K562 (cell line): Measurements from ENCODE around the gene ARID4B. TPM values are rescaled to one million over a fixed set of nuclear protein-coding genes. Genes with fewer than 3 reads are reported as not detected.

Experiments used
- CBX1 ChIP-seq: sonication (generic); IDR thresholded peaks from 2 replicates; pipeline ENCODE4 v1.6.1; 2016; ENCODE audit warnings: antibody characterized with exemption, low read depth, mild to moderate bottlenecking
- HCFC1 ChIP-seq: IDR thresholded peaks from 2 replicates; pipeline ENCODE4 v1.6.1; 2012; ENCODE audit warnings: low read depth, low read length, improper control_type of control experiment
- HDAC2 ChIP-seq: fragments of 450-650 bp; IDR thresholded peaks from 2 replicates; pipeline ENCODE4 v1.6.1; 2016; ENCODE audit warnings: mild to moderate bottlenecking
- LARP7 ChIP-seq: fragments of 450-650 bp; IDR thresholded peaks from 2 replicates; pipeline ENCODE4 v1.6.1; 2016
- NR2C1 ChIP-seq, 2 experiments: fragments of 450-650 bp; IDR thresholded peaks; 2 replicates each; pipeline ENCODE4 v1.6.1; 2017; ENCODE audit warnings: mild to moderate bottlenecking in 2 of 2, antibody characterized with exemption in 1 of 2, inconsistent platforms in 1 of 2, missing compliant biosample characterization in 1 of 2, missing genetic modification characterization in 1 of 2
- NRF1 ChIP-seq, 2 experiments: fragments of 450-650 bp; IDR thresholded peaks in 1 of 2; conservative IDR thresholded peaks in 1 of 2; 2 replicates each; pipeline ENCODE4 v1.6.1; 2014; ENCODE audit warnings: mild to moderate bottlenecking in 2 of 2
- SAFB2 ChIP-seq: fragments of 200-400 bp; formaldehyde crosslinking; IDR thresholded peaks from 2 replicates; pipeline ENCODE4 v1.6.1; 2018; ENCODE audit warnings: borderline replicate concordance, low read length, low read depth, moderate library complexity; ENCODE audit not compliant: severe bottlenecking
- TCF3 ChIP-seq: sonication (generic); formaldehyde crosslinking; IDR thresholded peaks from 2 replicates; pipeline ENCODE4 v1.4.0; 2020; ENCODE audit warnings: mild to moderate bottlenecking, missing genetic modification reagents
- WHSC1 ChIP-seq: IDR thresholded peaks from one replicate; pipeline ENCODE4 v1.6.1; 2012; ENCODE audit warnings: low read length, control low read depth, inconsistent platforms
- ZNF24 ChIP-seq: fragments of 450-650 bp; IDR thresholded peaks from 2 replicates; pipeline ENCODE4 v1.6.1; 2016
- ZNF695 ChIP-seq: fragments of 450-650 bp; formaldehyde crosslinking; IDR thresholded peaks from 2 replicates; pipeline ENCODE4 v1.4.0; 2020; ENCODE audit warnings: mild to moderate bottlenecking, moderate library complexity
- polyA plus RNA-seq, 8 experiments: library from polyadenylated mRNA; depleted of rRNA in 4 of 8; stranded (reverse) in 5 of 8; unstranded in 3 of 8; fragments of >200 nt; fragmentation: Nextera tagmentation in 2 of 8; fragmentation: Illumina TruSeq in 1 of 8; extraction: Ambion mirVana in 2 of 8; extraction: Trizol in 1 of 8; gene quantifications; 2 replicates each; pipeline versions ENCODE4 v1.2.1 to v1.2.3, GENCODE V29; 2011 to 2014; ENCODE audit warnings: inconsistent platforms in 1 of 8, missing spikeins in 1 of 8
- total RNA-seq, 7 experiments: library from RNA; depleted of rRNA in 6 of 7; stranded (reverse); fragments of >200 nt in 6 of 7; fragmentation: Illumina TruSeq in 2 of 7; extraction: Trizol in 2 of 7; gene quantifications; 2 replicates each; pipeline versions ENCODE4 v1.2.1 to v1.2.3, GENCODE V29; 2011 to 2021; ENCODE audit warnings: low replicate concordance in 1 of 7
- TF ChIP-seq, protein P1 (sequence below), 3 experiments: IDR thresholded peaks in 2 of 3; conservative IDR thresholded peaks in 1 of 3; 2 replicates each; pipeline ENCODE4 v1.5.1; 2011 to 2012; ENCODE audit warnings: low read length in 3 of 3, mild to moderate bottlenecking in 3 of 3, control low read depth in 2 of 3, improper control_type of control experiment in 1 of 3, inconsistent platforms in 1 of 3, low read depth in 1 of 3, mixed read lengths in 1 of 3, moderate library complexity in 1 of 3; ENCODE audit not compliant: insufficient read depth in 2 of 3
- TF ChIP-seq, protein P2 (sequence below), 2 experiments: fragments of 150-350 bp in 1 of 2; IDR thresholded peaks; 2 replicates each; pipeline ENCODE4 v1.6.1; 2012 to 2016; ENCODE audit warnings: low read depth in 2 of 2, low read length in 2 of 2, mild to moderate bottlenecking in 1 of 2, moderate library complexity in 1 of 2
- TF ChIP-seq, protein P3 (sequence below): fragments of 450-650 bp; IDR thresholded peaks from 2 replicates; pipeline ENCODE4 v1.6.1; 2017; ENCODE audit warnings: antibody characterized with exemption, mild to moderate bottlenecking
- TF ChIP-seq, protein P4 (sequence below): fragments of 450-650 bp; IDR thresholded peaks from 2 replicates; pipeline ENCODE4 v1.6.1; 2016; ENCODE audit warnings: antibody characterized with exemption
- TF ChIP-seq, protein P5 (sequence below): fragments of 200-800 bp; sonication (Bioruptor generic); IDR thresholded peaks from 2 replicates; pipeline ENCODE4 v1.6.1; 2017; ENCODE audit warnings: missing genetic modification characterization, missing compliant biosample characterization

ARID4B gene
- total and polyA plus RNA-seq, 9 of the 15 experiments (the other 6 are each of a cell fraction or from before 2014, with no cell fraction given): 8.4 to 38.9 (median 18.5) TPM

DNA sequence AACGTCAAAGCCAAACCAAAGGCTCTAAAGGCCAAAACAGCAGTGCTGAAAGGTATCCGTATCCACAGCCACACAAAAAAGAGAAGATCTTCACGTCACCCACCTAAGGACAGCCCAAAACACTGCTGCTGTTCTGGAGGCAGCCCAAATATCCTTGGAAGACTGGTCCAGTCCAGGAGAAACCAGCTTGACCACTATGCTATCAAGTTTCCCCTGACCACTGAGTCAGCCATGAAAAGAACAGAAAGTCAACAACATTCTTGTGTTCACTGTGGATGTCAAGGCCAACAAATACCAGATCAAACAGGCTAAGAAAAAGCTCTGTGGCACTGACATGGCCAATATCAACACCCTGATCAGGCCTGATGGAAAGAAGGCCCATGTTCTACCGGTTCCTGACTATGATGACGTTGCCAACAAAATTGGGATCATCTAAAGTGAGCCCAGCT is 32.1 kb downstream of the ARID4B start (continued):
- TF ChIP-seq, protein P1, sequence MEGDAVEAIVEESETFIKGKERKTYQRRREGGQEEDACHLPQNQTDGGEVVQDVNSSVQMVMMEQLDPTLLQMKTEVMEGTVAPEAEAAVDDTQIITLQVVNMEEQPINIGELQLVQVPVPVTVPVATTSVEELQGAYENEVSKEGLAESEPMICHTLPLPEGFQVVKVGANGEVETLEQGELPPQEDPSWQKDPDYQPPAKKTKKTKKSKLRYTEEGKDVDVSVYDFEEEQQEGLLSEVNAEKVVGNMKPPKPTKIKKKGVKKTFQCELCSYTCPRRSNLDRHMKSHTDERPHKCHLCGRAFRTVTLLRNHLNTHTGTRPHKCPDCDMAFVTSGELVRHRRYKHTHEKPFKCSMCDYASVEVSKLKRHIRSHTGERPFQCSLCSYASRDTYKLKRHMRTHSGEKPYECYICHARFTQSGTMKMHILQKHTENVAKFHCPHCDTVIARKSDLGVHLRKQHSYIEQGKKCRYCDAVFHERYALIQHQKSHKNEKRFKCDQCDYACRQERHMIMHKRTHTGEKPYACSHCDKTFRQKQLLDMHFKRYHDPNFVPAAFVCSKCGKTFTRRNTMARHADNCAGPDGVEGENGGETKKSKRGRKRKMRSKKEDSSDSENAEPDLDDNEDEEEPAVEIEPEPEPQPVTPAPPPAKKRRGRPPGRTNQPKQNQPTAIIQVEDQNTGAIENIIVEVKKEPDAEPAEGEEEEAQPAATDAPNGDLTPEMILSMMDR (IDR thresholded peaks at IDR 0.05 in 2 of 3, conservative IDR thresholded peaks at IDR 0.05 in 1 of 3; ENCODE audit: insufficient read depth in 2 of 3, low read depth in 1 of 3, low read length in 3 of 3): no peak
- TF ChIP-seq LARP7 (no peak), WHSC1 (no peak), CBX1 (no peak), NRF1 (conservative IDR thresholded peaks at IDR 0.05 in 1 of 2, IDR thresholded peaks at IDR 0.05 in 1 of 2) (no peak), ZNF24 (no peak), TCF3 (peak; percentile 26; the same call in 1 of the 2 replicates), ZNF695 (CRISPR knock-in tag) (no peak), HCFC1 (no peak), HDAC2 (no peak), NR2C1 (IDR thresholded peaks at IDR 0.05) (no peak), NR2C1 (tag; IDR thresholded peaks at IDR 0.05) (no peak), SAFB2 (no peak)
- TF ChIP-seq, protein P2, sequence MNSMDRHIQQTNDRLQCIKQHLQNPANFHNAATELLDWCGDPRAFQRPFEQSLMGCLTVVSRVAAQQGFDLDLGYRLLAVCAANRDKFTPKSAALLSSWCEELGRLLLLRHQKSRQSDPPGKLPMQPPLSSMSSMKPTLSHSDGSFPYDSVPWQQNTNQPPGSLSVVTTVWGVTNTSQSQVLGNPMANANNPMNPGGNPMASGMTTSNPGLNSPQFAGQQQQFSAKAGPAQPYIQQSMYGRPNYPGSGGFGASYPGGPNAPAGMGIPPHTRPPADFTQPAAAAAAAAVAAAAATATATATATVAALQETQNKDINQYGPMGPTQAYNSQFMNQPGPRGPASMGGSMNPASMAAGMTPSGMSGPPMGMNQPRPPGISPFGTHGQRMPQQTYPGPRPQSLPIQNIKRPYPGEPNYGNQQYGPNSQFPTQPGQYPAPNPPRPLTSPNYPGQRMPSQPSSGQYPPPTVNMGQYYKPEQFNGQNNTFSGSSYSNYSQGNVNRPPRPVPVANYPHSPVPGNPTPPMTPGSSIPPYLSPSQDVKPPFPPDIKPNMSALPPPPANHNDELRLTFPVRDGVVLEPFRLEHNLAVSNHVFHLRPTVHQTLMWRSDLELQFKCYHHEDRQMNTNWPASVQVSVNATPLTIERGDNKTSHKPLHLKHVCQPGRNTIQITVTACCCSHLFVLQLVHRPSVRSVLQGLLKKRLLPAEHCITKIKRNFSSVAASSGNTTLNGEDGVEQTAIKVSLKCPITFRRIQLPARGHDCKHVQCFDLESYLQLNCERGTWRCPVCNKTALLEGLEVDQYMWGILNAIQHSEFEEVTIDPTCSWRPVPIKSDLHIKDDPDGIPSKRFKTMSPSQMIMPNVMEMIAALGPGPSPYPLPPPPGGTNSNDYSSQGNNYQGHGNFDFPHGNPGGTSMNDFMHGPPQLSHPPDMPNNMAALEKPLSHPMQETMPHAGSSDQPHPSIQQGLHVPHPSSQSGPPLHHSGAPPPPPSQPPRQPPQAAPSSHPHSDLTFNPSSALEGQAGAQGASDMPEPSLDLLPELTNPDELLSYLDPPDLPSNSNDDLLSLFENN (IDR thresholded peaks at IDR 0.05; ENCODE audit: low read depth in 2 of 2, low read length in 2 of 2): no peak
- TF ChIP-seq, protein P3, sequence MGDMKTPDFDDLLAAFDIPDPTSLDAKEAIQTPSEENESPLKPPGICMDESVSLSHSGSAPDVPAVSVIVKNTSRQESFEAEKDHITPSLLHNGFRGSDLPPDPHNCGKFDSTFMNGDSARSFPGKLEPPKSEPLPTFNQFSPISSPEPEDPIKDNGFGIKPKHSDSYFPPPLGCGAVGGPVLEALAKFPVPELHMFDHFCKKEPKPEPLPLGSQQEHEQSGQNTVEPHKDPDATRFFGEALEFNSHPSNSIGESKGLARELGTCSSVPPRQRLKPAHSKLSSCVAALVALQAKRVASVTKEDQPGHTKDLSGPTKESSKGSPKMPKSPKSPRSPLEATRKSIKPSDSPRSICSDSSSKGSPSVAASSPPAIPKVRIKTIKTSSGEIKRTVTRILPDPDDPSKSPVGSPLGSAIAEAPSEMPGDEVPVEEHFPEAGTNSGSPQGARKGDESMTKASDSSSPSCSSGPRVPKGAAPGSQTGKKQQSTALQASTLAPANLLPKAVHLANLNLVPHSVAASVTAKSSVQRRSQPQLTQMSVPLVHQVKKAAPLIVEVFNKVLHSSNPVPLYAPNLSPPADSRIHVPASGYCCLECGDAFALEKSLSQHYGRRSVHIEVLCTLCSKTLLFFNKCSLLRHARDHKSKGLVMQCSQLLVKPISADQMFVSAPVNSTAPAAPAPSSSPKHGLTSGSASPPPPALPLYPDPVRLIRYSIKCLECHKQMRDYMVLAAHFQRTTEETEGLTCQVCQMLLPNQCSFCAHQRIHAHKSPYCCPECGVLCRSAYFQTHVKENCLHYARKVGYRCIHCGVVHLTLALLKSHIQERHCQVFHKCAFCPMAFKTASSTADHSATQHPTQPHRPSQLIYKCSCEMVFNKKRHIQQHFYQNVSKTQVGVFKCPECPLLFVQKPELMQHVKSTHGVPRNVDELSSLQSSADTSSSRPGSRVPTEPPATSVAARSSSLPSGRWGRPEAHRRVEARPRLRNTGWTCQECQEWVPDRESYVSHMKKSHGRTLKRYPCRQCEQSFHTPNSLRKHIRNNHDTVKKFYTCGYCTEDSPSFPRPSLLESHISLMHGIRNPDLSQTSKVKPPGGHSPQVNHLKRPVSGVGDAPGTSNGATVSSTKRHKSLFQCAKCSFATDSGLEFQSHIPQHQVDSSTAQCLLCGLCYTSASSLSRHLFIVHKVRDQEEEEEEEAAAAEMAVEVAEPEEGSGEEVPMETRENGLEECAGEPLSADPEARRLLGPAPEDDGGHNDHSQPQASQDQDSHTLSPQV: 0 out of 2 replicates have a peak, but pooled peaks have one; percentile 38
- TF ChIP-seq, protein P4, sequence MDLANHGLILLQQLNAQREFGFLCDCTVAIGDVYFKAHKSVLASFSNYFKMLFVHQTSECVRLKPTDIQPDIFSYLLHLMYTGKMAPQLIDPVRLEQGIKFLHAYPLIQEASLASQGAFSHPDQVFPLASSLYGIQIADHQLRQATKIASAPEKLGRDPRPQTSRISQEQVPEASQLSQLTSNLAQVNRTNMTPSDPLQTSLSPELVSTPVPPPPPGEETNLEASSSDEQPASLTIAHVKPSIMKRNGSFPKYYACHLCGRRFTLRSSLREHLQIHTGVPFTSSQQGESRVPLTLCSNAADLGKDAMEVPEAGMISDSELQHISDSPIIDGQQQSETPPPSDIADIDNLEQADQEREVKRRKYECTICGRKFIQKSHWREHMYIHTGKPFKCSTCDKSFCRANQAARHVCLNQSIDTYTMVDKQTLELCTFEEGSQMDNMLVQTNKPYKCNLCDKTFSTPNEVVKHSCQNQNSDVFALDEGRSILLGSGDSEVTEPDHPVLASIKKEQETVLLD: no peak
- TF ChIP-seq, protein P5, sequence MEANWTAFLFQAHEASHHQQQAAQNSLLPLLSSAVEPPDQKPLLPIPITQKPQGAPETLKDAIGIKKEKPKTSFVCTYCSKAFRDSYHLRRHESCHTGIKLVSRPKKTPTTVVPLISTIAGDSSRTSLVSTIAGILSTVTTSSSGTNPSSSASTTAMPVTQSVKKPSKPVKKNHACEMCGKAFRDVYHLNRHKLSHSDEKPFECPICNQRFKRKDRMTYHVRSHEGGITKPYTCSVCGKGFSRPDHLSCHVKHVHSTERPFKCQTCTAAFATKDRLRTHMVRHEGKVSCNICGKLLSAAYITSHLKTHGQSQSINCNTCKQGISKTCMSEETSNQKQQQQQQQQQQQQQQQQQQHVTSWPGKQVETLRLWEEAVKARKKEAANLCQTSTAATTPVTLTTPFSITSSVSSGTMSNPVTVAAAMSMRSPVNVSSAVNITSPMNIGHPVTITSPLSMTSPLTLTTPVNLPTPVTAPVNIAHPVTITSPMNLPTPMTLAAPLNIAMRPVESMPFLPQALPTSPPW (CRISPR knock-in tag): no peak
